GM12873 (cell line): ENCODE data around the gene RBFA.

Experiments used
- CTCF ChIP-seq: IDR thresholded peaks from 2 replicates; pipeline ENCODE4 v1.5.1; 2012; ENCODE audit warnings: low read depth, mild to moderate bottlenecking, moderate library complexity, low read length, control low read depth; ENCODE audit not compliant: insufficient read depth; ENCODE audit errors: missing control alignments

The RBFA gene

DNA sequence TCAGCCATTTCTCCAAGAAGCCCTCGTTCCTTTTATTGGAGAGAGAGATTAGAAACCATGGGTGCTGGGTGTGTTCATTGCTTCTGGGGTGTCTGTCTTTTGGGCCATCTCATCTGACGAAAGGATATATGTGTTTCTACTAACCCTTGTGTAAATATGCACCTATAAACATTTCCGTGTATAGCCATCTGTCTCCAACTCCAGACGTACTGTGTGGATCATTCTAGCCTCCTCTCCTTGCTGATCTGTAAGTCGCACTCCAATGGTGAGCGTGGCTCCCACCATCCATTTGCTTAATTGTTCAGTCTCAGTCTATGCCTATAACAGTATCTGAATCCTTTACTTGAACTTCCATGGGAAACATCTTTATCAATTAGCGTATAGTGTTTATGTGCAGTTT, 1.8 kb downstream of the RBFA start:
- TF ChIP-seq CTCF = no peak

- TF ChIP-seq CTCF = no peak
Observed at GRCh38 chr18:80037300-80037699, 3.1 kb downstream of the RBFA start.

GRCh38 chr18:80037869-80038630, 3.8 kb downstream of the RBFA start:
- TF ChIP-seq CTCF = no peak

GRCh38 chr18:80040515-80040914, 6.3 kb downstream of the RBFA start:
- TF ChIP-seq CTCF = no peak

DNA sequence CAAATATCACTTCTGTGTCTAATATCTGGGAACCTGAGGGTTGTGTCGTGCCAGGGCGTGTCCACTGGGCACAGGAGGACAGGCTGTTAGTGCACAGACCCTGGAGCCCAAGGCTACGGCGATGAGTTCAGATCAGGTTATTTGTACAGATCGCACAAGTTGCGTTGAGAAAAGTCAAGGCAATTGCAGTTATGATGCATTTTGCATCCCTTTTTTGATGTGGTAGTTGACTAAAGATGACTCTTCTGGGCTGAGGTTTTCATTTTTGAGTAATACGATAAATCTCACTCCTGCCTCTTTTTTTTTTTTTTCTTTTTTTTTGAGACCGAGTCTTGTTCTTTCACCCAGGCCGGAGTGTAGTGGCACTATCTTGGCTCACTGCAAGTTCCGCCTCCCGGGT, 7.2 kb downstream of the RBFA start:
- TF ChIP-seq CTCF = no peak

- no peak for TF ChIP-seq CTCF
Observed at GRCh38 chr18:80042785-80043184, 8.6 kb downstream of the RBFA start.

GRCh38 chr18:80044072-80044471, 9.8 kb downstream of the RBFA start:
- no peak for TF ChIP-seq CTCF
